ENCODE measurements around the gene ARAP1. TPM values are rescaled to one million over a fixed set of nuclear protein-coding genes. Genes with fewer than 3 reads are reported as not detected.

The ARAP1 gene
- polyA plus RNA-seq, 3 donors: 48.7 to 487 (median 79.0) TPM

- peaks cover 69 to 80% of the 10 kb centered on the region in 2 donors for H3K4me1 ChIP-seq (ENCODE audit: control insufficient read depth in 1 of 2, insufficient read depth in 2 of 2, low read length in 2 of 2)
- Mint-ChIP-seq H3K4me1 (peaks cover 78% of the 10 kb centered on the region), H3K4me3 (peak overlapping the region in 1 of 2 donors; percentile 48), H3K9me3 (peaks cover 0 to 2% (median 0%) of the 10 kb centered on the region in 7 donors), H3K27me3 (ENCODE audit: low read depth in 3 of 3) (no peaks in the 10 kb centered on the region), H3K27ac (peak overlapping the region; percentile 100), H3K36me3 (peaks cover 25 to 31% of the 10 kb centered on the region in 2 donors)
- H3K27ac ChIP-seq (ENCODE audit: low read depth in 1 of 2, low read length in 2 of 2): peak overlapping the region; percentile 83 to 99
- H2AFZ ChIP-seq (ENCODE audit: insufficient read depth, low read depth, low read length, poor library complexity, severe bottlenecking): no peak overlapping the region
- no peaks in the 10 kb centered on the region for H3K9me3 ChIP-seq (replicated peaks in 1 of 2; ENCODE audit: control insufficient read depth in 1 of 2, insufficient read depth in 1 of 2, low read length in 2 of 2)
- intact Hi-C loops (cut with micrococcal nuclease): no loop called here
- WGBS (ENCODE audit: insufficient coverage): 92% methylated on average over 5 of the region's 7 CpGs
- peaks cover 35% of the 10 kb centered on the region for H4K20me1 ChIP-seq (ENCODE audit: insufficient read depth, low read length)
- H3K4me3 ChIP-seq (replicated peaks in 1 of 3; ENCODE audit: low read depth in 2 of 3, low read length in 3 of 3): peak overlapping the region in 1 of 3 experiments; percentile 57
- H3K36me3 ChIP-seq (replicated peaks in 1 of 2; ENCODE audit: control insufficient read depth in 1 of 2, insufficient read depth in 2 of 2, low read length in 2 of 2): peaks cover 1 to 7% of the 10 kb centered on the region in 2 donors
- no peak for DNase-seq
- no peak overlapping the region for H3K9ac ChIP-seq (ENCODE audit: insufficient read depth, low read length, poor library complexity, severe bottlenecking)
- TF ChIP-seq CTCF (IDR thresholded peaks at IDR 0.05): no peak
- no peaks in the 10 kb centered on the region for H3K27me3 ChIP-seq (ENCODE audit: control insufficient read depth in 2 of 2, insufficient read depth in 2 of 2, low read length in 2 of 2)
- peak overlapping the region; percentile 58 for H3K4me2 ChIP-seq (replicated peaks; ENCODE audit: extremely low read depth, low read length, poor library complexity, severe bottlenecking)
- H3K79me2 ChIP-seq (ENCODE audit: insufficient read depth, low read length): peaks cover 98% of the 10 kb centered on the region
These were observed 9.5 kb downstream of the ARAP1 start for GRCh38 chr11:72742513-72743320.

- peak overlapping the region; percentile 68 to 87 for H3K4me3 Mint-ChIP-seq
- peaks cover 0 to 4% (median 0%) of the 10 kb centered on the region in 3 donors for H3K27me3 Mint-ChIP-seq (ENCODE audit: low read depth in 3 of 3)
- Histone ChIP-seq H3K36me3 (replicated peaks in 1 of 2; ENCODE audit: control insufficient read depth in 1 of 2, insufficient read depth in 2 of 2, low read length in 2 of 2) (peaks cover 0 to 5% of the 10 kb centered on the region in 2 donors), H3K27me3 (ENCODE audit: control insufficient read depth in 2 of 2, insufficient read depth in 2 of 2, low read length in 2 of 2) (no peaks in the 10 kb centered on the region), H3K79me2 (ENCODE audit: insufficient read depth, low read length) (peaks cover 98% of the 10 kb centered on the region), H3K4me1 (ENCODE audit: control insufficient read depth in 1 of 2, insufficient read depth in 2 of 2, low read length in 2 of 2) (peaks cover 77 to 87% of the 10 kb centered on the region in 2 donors), H3K4me2 (replicated peaks; ENCODE audit: extremely low read depth, low read length, poor library complexity, severe bottlenecking) (peak overlapping the region; percentile 58), H2AFZ (ENCODE audit: insufficient read depth, low read depth, low read length, poor library complexity, severe bottlenecking) (no peak overlapping the region), H3K27ac (ENCODE audit: low read depth in 1 of 2, low read length in 2 of 2) (peak overlapping the region; percentile 83 to 99), H3K9ac (ENCODE audit: insufficient read depth, low read length, poor library complexity, severe bottlenecking) (peak overlapping the region; percentile 70), H3K4me3 (replicated peaks in 1 of 3; ENCODE audit: low read depth in 2 of 3, low read length in 3 of 3) (peak overlapping the region in 1 of 3 experiments; percentile 57), H4K20me1 (ENCODE audit: insufficient read depth, low read length) (peaks cover 28% of the 10 kb centered on the region), H3K9me3 (replicated peaks in 1 of 2; ENCODE audit: control insufficient read depth in 1 of 2, insufficient read depth in 1 of 2, low read length in 2 of 2) (no peaks in the 10 kb centered on the region)
- H3K36me3 Mint-ChIP-seq: peaks cover 25 to 31% of the 10 kb centered on the region in 2 donors
- H3K9me3 Mint-ChIP-seq: peaks cover 0 to 4% (median 0%) of the 10 kb centered on the region in 7 donors
- DNase-seq: peak in 2 of 3 donors; percentile 49 to 61
- peaks cover 82% of the 10 kb centered on the region for H3K4me1 Mint-ChIP-seq
- WGBS (ENCODE audit: insufficient coverage): 31% methylated on average over 6 of the region's 7 CpGs
- intact Hi-C loops (cut with micrococcal nuclease): no loop called here
- peak overlapping the region; percentile 100 for H3K27ac Mint-ChIP-seq
- no peak for TF ChIP-seq CTCF (IDR thresholded peaks at IDR 0.05)
These were observed 10.2 kb downstream of the ARAP1 start for GRCh38 chr11:72741849-72742512.
